Fibroblast of upper back skin (primary cell): Measurements from ENCODE around the gene CCDC187.
"Not testable (repeated sequence)": the region's sequence is repeated elsewhere in the genome, so short reads cannot be mapped to it uniquely, and the experiment has no call there.

Source experiments
- DNase-seq: peaks from one replicate; pipeline ENCODE4 v3.0.0-alpha.2; 2013

Gene CCDC187

DNA sequence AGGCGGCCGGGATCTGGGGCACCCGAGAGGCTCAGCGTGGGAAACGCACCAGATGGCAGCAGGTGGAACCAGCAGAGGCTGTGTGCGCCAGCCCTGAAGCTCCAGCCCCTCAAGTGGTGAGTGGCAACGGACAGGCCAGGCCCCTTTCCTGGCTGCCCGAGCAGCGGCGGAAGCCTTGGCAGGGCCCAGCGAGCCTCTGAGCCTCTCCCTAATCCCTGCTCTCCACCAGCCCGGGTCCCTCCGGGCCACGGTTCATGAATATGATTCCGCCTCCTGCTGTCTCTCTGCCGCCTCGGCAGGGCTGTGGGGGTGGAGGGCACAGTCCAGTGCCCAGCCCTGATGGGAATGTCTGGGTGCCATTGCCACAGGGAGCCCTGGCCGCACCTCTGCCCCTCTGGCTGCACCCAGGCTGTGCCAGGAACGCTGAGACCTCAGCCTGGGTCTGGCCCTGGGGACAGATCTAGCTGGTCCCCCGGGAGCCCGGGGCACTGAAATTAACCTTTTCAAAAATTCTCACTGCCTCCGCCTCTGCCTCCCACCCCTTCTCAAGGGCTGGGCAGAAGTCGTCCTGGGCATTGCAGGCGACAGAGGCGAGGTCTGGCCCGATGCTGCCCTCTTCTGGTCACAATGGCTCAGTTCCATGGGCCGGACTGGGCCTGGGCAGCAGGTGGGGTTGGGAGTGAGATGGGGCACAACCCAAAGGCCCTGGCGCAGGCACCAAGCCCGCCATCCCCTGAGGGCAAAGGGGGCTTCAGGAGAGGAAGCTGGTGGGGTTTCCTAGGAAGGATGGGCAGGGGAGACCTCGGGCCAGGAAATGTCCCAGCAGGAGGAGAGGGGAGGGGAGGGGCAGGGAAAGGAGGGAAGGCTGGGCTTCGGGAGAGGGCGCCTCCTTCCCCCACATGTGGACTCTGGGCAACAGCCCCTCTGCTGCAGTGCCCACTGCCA is 20.3 kb downstream of the CCDC187 start:
- DNase-seq, result peak; percentile 54

DNA sequence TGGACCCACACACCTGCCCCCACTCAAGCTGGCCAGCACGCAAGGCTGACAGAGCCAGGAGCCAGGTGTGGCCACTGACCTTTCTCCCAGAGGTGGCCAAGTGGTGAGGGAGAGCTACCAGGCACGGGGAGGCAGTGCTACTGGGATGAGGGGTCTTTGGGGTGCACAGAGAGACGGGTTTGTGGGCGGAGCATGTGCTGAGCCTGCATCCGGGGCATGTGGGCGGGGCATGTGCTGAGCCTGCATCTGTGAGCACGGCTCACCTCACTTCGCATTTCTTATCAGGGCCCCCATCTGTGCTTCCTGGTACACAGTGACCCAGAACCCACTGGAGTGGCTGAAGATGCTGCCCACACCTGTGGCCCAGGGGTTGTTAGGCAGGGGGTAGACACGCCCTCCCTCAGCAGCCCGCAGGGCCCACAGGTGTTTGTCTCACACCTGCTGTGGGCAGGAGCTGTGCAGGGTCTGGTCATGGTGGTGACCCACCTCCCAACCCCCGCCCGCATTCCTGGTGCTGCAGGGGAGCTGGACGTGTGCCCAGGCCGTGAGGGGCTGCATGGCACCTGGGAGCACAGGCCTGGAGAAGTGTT is 21.5 kb downstream of the CCDC187 start:
- no peak for DNase-seq

DNA sequence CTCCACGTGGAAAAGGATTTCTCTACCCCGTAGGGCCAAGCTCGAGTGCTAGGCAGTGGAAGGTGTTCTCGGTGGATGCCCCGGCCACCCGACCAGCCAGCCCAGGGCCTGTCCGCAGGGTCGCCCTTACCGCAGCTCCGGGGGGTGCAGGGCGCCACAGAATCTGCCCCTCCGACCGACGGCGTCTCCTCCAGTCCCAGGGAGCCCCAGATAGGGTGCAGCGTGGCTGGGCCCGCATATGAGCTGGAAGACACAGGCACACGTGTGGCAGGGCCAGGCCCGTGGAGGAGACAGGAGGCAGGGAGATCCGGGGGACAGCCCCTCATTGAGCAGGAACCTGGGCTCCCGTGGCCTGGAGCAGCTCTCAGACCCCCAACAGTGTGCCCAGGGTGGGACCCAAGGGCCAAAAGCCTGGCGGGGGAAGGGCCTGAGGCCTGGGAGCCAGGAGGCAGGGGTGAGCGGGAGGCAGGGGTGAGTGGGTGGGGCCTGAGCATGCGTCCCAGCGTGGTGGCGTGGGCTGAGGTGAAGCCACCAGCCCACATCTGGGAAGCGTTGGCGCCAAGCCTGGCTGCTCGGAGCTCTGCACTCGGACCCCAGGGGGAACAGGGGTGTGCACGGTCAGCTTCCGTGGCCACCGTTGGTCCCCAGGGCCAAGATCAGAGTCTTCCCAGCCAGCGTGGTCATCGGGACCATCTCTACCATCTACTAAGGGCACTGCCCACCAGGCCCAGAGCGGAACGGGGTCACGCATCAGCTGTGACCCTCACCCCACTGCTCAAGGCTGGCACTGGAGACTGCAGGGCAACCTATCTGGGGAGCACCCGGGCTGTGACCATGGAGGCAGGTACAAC is 22.2 kb downstream of the CCDC187 start:
- DNase-seq, result no peak

DNA sequence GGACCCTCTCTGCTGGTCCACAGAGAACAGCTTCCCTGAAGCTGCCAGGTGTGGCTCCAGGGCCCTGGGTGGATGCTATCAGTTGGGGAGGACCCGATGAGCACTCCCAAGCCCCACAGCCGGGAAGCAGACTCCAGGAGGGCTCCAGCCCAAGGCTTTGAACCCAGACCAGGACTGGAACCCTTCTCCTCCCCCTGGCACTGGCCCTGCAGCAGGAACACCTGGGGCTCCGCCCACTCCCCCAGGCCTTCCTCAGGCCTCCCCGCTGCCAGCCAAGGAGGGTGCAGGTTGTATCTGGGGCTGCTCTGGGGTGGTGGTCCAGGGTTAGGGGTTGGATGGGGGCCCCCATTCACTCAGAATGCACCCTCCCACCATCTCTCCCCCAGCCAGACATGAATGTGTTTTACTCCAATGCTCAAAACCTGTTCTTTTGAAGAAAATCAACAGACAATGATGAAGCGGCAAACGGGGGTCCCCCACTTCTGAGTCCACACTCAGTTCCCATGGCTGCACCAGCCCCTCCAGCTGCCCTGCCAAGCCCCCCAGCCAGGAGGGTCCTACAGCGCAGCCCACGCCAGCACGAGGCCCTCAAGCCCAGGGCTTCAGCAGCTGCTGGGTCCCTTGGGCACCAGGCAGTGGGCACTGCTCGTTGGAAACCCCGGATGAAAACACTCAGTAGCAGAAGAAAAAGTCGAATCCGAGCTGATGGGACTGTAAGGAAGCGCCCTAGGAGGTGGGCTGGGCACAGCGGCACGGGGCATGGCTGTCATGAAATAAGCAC is 23.2 kb downstream of the CCDC187 start:
- DNase-seq, result no peak

DNA sequence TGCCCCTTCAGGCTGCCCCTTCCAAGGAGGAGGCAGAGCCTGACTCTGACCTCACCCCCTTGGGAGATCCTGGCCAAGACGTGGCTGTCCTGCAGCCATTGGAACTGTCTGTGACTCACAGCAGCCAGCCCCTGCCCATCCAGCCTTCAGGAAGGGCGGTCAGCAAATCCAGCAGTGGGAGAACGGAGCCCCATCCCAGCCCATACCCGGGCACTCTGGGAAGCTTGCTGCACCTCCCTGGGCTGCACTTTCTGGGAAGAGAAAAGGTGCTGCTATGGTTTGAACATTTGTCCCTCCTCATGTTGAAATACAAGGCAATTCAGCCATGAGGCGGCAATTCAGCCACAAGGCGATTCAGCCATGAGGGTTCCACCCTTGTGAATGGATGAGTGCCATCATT is 24.4 kb downstream of the CCDC187 start:
- DNase-seq, result no peak

DNA sequence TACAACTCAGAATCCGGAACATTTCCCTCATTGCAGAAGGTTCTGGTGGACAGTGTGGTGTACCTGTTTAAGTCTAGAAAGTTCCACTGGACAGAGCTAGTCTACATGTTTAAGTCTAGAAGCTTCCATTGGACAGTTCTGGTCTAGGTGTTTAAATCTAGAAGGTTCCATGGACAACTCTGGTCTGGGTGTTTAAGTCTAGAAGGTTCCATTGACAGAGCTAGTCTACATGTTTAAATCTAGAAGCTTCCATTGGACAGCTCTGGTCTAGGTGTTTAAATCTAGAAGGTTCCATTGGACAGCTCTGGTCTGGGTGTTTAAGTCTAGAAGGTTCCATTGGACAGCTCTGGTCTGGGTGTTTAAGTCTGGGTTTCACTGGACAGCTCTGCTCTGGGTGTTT is 25.0 kb downstream of the CCDC187 start:
- DNase-seq, result no peak

DNA sequence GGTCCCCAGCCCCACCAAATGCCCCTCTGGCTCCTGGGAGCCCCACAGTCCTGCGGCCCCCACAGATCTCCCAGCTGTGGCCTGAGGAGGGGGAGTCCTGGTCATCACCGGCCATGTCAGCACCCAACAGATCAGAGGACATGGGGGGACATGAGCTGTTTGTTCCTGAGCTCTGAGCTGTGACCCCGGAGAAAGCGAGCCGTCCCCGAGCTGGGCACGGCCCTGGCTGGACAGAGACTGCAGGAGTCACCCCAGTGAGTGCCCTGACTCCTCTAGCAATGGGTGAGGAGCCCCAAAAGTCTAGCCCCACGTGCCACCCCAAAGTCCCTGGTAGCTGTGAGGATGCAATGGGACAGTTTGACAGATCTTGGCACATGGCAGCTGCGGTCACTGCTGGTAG is 25.7 kb downstream of the CCDC187 start:
- DNase-seq, result no peak

DNA sequence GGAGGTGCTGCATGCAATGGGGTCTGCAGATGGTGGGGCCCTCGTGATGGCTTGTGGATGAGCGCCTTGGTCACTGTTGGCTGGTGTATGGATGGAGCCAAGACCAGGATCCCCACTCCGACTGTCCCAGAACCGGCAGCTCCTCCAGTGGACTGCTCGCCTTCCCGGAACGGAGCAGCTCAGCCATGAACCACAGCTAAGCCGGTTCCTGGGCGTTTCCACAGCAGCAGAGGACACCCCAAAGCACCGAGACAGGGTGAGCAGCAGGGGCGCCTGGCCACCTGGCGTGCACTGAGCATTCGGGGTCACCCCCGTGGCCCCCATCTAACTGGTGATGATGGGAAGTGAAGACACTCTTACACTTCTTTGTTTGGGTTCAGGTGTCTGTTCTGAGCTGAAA is 26.1 kb downstream of the CCDC187 start:
- DNase-seq, result no peak

- no peak for DNase-seq
These were observed 27.2 kb downstream of the CCDC187 start for GRCh38 chr9:136276716-136277115.

GRCh38 chr9:136275655-136276429 is 28.1 kb downstream of the CCDC187 start:
- DNase-seq, result no peak

GRCh38 chr9:136274786-136275654 is 28.9 kb downstream of the CCDC187 start:
- DNase-seq, result no peak

- no peak for DNase-seq
These were observed 29.7 kb downstream of the CCDC187 start for GRCh38 chr9:136273921-136274785.

- DNase-seq, result no peak
These were observed 30.5 kb downstream of the CCDC187 start for GRCh38 chr9:136273244-136273865.

- DNase-seq, result no peak
These were observed 33.7 kb downstream of the CCDC187 start for GRCh38 chr9:136270173-136270705.

GRCh38 chr9:136268735-136269134 is 35.2 kb downstream of the CCDC187 start:
- DNase-seq, result no peak

DNA sequence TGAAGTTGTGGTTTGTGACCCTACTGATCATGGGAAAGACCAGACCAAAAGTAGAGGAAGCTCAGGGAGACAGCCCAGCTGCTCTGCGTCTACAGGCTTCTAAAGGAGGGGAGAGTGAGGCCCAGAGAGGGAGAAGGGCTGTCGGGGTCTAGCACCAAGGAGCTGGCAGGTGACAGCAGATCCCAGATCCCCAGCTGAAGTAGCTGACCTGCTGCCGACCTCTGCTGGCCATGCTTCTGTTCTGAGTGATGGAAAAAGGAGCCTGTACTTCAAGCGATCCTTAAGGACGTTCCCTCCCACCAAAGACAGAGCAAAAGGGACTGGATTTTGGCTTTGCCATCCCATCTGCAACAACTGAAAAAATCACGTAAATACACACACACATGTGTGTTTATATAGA is 35.6 kb downstream of the CCDC187 start:
- no peak for DNase-seq

- peak; percentile 78 for DNase-seq
These were observed 36.4 kb downstream of the CCDC187 start for GRCh38 chr9:136267261-136268111.

DNA sequence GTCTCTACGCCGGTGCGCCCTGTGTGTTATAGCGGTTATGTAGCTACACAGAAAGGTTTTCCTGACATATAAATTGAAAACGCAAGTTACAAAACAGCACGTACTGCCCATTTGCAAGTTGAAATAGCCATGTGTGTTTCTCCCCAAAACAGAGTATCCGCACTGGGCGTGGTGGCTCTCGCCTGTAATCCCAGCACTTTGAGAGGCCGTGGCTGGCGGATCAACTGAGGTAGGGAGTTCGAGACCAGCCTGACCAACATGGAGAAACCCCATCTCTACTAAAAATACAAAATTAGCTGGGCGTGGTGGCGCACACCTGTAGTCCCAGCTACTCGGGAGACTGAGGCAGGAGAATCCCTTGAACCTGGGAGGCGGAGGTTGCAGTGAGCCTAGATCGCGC is 37.3 kb downstream of the CCDC187 start:
- DNase-seq, result not testable (repeated sequence)
